ENCODE measurements around the gene BATF3.
"Not testable (repeated sequence)": the region's sequence is repeated elsewhere in the genome, so short reads cannot be mapped to it uniquely, and the experiment has no call there.

BATF3 gene

DNA sequence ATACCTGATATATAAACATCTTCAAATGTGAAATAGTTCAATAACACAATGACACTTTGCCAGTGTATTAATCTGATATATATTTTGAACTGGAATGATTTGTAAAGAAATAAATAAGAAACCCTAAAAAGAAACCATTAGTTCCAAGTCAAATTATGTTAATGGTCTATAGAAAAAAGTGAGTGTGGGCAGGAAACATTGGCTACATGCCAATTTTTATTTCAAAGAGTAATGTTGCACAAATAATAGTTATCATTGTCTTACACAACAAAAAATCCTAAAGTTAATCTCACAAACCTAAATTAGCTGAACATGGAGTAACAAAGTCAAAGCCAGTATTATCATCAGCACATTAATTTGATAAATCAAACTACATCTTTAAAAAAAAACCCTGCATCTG lies 37.9 kb upstream of the BATF3 start:
- Histone ChIP-seq H3K9me3 (ENCODE audit: control insufficient read depth, low read length) (no peaks in the 10 kb centered on the region), H3K27me3 (ENCODE audit: control insufficient read depth, insufficient read depth, low read length) (no peaks in the 10 kb centered on the region), H3K9ac (no peak overlapping the region), H3K4me1 (no peaks in the 10 kb centered on the region), H3K79me2 (no peaks in the 10 kb centered on the region), H3K4me3 (ENCODE audit: low read depth, low read length) (no peak overlapping the region), H3K4me2 (ENCODE audit: low read length) (no peak overlapping the region), H3K36me3 (ENCODE audit: control insufficient read depth, insufficient read depth, low read length) (no peaks in the 10 kb centered on the region), H2AFZ (no peak overlapping the region), H3K27ac (no peak overlapping the region)
- TF ChIP-seq, protein P1, sequence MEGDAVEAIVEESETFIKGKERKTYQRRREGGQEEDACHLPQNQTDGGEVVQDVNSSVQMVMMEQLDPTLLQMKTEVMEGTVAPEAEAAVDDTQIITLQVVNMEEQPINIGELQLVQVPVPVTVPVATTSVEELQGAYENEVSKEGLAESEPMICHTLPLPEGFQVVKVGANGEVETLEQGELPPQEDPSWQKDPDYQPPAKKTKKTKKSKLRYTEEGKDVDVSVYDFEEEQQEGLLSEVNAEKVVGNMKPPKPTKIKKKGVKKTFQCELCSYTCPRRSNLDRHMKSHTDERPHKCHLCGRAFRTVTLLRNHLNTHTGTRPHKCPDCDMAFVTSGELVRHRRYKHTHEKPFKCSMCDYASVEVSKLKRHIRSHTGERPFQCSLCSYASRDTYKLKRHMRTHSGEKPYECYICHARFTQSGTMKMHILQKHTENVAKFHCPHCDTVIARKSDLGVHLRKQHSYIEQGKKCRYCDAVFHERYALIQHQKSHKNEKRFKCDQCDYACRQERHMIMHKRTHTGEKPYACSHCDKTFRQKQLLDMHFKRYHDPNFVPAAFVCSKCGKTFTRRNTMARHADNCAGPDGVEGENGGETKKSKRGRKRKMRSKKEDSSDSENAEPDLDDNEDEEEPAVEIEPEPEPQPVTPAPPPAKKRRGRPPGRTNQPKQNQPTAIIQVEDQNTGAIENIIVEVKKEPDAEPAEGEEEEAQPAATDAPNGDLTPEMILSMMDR (IDR thresholded peaks at IDR 0.05), result no peak

DNA sequence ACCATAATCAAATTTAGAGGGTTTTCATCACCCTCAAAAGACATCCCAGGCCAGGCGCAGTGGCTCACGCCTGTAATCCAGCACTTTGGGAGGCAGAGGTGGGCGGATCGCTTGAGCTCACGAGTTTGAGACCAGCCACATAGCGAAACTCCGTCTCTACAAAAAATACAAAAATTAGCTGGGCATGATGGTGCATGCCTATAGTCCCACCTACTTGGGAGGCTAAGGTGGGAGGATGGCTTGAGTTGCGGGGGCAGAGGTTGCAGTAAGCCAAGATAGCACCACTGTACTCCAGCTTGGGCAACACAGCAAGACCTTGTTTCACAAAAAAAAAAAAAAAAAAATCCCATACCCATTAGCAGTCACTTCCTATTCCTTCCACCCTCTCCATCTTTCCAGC lies 33.5 kb upstream of the BATF3 start:
- Histone ChIP-seq H3K4me2 (ENCODE audit: low read length) (no peak overlapping the region), H3K4me3 (ENCODE audit: low read depth, low read length) (no peak overlapping the region), H3K9me3 (ENCODE audit: control insufficient read depth, low read length) (no peaks in the 10 kb centered on the region), H3K9ac (no peak overlapping the region), H3K36me3 (ENCODE audit: control insufficient read depth, insufficient read depth, low read length) (no peaks in the 10 kb centered on the region), H2AFZ (no peak overlapping the region), H3K4me1 (no peaks in the 10 kb centered on the region), H3K27ac (no peak overlapping the region), H3K79me2 (no peaks in the 10 kb centered on the region), H3K27me3 (ENCODE audit: control insufficient read depth, insufficient read depth, low read length) (no peaks in the 10 kb centered on the region)
- TF ChIP-seq, protein P1 (IDR thresholded peaks at IDR 0.05), result no peak

DNA sequence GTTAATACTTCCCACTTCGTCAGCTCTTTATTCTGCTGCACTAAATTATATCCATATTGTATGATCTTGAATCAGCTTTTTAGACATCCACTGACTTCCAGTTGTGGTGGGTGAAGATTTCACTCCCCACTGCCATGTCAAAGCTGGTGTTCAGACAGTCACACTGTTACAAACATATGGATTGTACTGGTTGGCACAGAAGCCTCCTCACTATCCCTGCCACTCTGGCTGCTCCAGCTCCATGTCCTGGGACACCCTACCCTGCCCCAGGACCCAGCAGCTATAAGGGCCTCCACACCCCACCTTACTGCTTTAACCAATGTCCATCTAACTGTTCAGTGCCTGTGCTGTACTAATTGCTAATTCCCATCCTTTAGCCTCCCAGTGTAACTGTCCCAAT lies 32.0 kb upstream of the BATF3 start:
- TF ChIP-seq, protein P1 (IDR thresholded peaks at IDR 0.05), result no peak
- Histone ChIP-seq H2AFZ (no peak overlapping the region), H3K4me3 (ENCODE audit: low read depth, low read length) (no peak overlapping the region), H3K27me3 (ENCODE audit: control insufficient read depth, insufficient read depth, low read length) (no peaks in the 10 kb centered on the region), H3K79me2 (no peaks in the 10 kb centered on the region), H3K9me3 (ENCODE audit: control insufficient read depth, low read length) (no peaks in the 10 kb centered on the region), H3K9ac (no peak overlapping the region), H3K4me1 (no peaks in the 10 kb centered on the region), H3K4me2 (ENCODE audit: low read length) (no peak overlapping the region), H3K27ac (no peak overlapping the region), H3K36me3 (ENCODE audit: control insufficient read depth, insufficient read depth, low read length) (no peaks in the 10 kb centered on the region)

DNA sequence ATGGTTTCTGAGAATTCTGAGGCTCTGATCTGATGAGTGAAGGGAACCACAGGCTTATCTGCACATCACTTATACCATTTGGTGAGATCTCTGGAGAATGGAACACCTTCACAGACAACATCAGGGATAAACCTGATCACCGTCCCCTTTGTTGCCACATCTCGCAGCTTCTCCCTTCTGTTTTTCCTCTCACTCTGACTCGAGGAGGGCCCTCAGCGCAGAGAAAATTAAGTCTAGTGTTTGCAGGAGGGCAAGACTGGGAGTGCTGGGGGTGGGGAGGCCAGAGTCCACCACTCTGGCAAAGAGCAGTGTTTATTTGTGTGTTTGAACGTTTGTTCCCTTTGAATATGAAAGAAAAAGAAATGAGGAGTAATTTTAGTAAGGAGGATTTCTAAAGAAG lies 29.0 kb upstream of the BATF3 start:
- H3K36me3 ChIP-seq (ENCODE audit: control insufficient read depth, insufficient read depth, low read length), result no peaks in the 10 kb centered on the region
- H3K9ac ChIP-seq, result no peak overlapping the region
- no peaks in the 10 kb centered on the region for H3K27me3 ChIP-seq (ENCODE audit: control insufficient read depth, insufficient read depth, low read length)
- no peaks in the 10 kb centered on the region for H3K9me3 ChIP-seq (ENCODE audit: control insufficient read depth, low read length)
- TF ChIP-seq, protein P1 (IDR thresholded peaks at IDR 0.05), result no peak
- H3K4me3 ChIP-seq (ENCODE audit: low read depth, low read length), result no peak overlapping the region
- no peak overlapping the region for H3K4me2 ChIP-seq (ENCODE audit: low read length)
- H2AFZ ChIP-seq, result no peak overlapping the region
- no peaks in the 10 kb centered on the region for H3K4me1 ChIP-seq
- H3K27ac ChIP-seq, result no peak overlapping the region
- H3K79me2 ChIP-seq, result no peaks in the 10 kb centered on the region

DNA sequence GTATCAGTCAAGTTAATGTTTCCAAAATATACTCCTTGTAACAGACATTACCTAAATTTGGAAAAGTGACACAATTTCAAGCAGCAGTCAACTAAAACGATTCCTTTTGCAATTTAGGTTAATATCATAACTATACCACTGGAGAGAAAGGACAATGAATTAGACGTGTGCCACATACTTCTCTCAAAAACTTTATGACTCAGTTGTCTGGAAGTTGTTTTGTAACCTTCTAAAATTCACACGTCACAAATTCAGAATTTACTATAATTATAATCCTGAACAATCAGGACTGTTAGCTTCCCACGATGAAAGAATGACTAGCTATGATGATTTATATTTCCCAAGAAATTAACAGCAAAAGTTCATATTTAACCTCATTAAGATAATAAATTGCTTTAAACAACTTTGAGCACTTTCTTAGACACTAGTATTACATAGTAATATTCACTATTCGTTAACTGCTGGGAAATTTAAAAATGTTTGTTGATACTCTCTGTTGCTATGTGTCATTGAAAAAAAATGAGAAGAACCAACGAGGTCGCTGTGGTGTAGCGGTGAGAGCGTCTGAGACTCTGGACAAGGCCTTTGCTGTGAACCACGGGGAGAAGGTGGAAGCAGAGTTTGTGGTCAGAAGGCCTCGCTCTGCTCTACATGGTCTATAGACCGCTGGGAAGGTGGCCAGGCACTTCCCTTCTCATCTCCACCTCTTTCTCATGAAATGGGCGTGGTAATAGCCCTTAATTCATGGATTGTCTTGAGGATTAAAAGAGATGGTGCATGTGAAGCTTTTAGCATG lies 27.9 kb upstream of the BATF3 start:
- H3K9me3 ChIP-seq (ENCODE audit: control insufficient read depth, low read length), result no peaks in the 10 kb centered on the region
- no peak overlapping the region for H3K4me2 ChIP-seq (ENCODE audit: low read length)
- H3K4me3 ChIP-seq (ENCODE audit: low read depth, low read length), result no peak overlapping the region
- H3K27me3 ChIP-seq (ENCODE audit: control insufficient read depth, insufficient read depth, low read length), result no peaks in the 10 kb centered on the region
- H3K4me1 ChIP-seq, result no peaks in the 10 kb centered on the region
- H3K36me3 ChIP-seq (ENCODE audit: control insufficient read depth, insufficient read depth, low read length), result no peaks in the 10 kb centered on the region
- H3K79me2 ChIP-seq, result no peaks in the 10 kb centered on the region
- TF ChIP-seq, protein P1 (IDR thresholded peaks at IDR 0.05), result no peak
- H3K27ac ChIP-seq, result no peak overlapping the region
- no peak overlapping the region for H3K9ac ChIP-seq
- no peak overlapping the region for H2AFZ ChIP-seq

DNA sequence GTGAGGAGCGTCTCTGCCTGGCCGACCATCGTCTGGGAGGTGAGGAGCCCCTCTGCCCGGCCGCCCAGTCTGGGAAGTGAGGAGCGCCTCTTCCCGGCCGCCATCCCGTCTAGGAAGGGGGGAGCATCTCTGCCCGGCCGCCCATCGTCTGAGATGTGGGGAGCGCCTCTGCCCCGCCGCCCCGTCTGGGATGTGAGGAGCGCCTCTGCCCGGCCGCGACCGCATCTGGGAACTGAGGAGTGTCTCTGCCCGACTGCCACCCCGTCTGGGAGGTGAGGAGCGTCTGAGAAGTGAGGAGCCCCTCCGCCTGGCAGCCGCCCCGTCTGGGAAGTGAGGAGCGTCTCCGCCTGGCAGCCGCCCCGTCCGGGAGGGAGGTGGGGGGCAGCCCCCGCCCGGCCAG lies 25.0 kb upstream of the BATF3 start:
- not testable (repeated sequence) for H3K9me3 ChIP-seq (ENCODE audit: control insufficient read depth, low read length); H3K9ac ChIP-seq; H3K36me3 ChIP-seq (ENCODE audit: control insufficient read depth, insufficient read depth, low read length); H3K79me2 ChIP-seq; H3K4me1 ChIP-seq; H2AFZ ChIP-seq; H3K4me2 ChIP-seq (ENCODE audit: low read length); H3K4me3 ChIP-seq (ENCODE audit: low read depth, low read length); H3K27me3 ChIP-seq (ENCODE audit: control insufficient read depth, insufficient read depth, low read length); H3K27ac ChIP-seq

Measured in parathyroid adenoma (tissue), 2 donors.